ENCODE results near the gene ASPRV1.

The ASPRV1 gene

GRCh38 chr2:69973335-69973735 is 11.9 kb upstream of the ASPRV1 start:
- no peak for TF ChIP-seq CTCF (IDR thresholded peaks at IDR 0.05; ENCODE audit: extremely low read depth, insufficient read depth, missing control alignments)
- DNase-seq (ENCODE audit: low spot score), result no peak
- in situ Hi-C loops (cut with MboI; ENCODE audit: low pct_unique_long_range_greater_than_20kb, low sequenced_read_pairs, unreplicated experiment), result no loop called here

GRCh38 chr2:69972822-69973221 is 11.4 kb upstream of the ASPRV1 start:
- in situ Hi-C loops (cut with MboI; ENCODE audit: low pct_unique_long_range_greater_than_20kb, low sequenced_read_pairs, unreplicated experiment), result no loop called here
- no peak for DNase-seq (ENCODE audit: low spot score)
- no peak for TF ChIP-seq CTCF (IDR thresholded peaks at IDR 0.05; ENCODE audit: extremely low read depth, insufficient read depth, missing control alignments)

GRCh38 chr2:69969991-69970390 is 8.6 kb upstream of the ASPRV1 start:
- in situ Hi-C loops (cut with MboI; ENCODE audit: low pct_unique_long_range_greater_than_20kb, low sequenced_read_pairs, unreplicated experiment), result no loop called here
- DNase-seq (ENCODE audit: low spot score), result no peak
- TF ChIP-seq CTCF (IDR thresholded peaks at IDR 0.05; ENCODE audit: extremely low read depth, insufficient read depth, missing control alignments), result no peak

GRCh38 chr2:69969126-69969983 is 7.9 kb upstream of the ASPRV1 start:
- in situ Hi-C loops (cut with MboI; ENCODE audit: low pct_unique_long_range_greater_than_20kb, low sequenced_read_pairs, unreplicated experiment), result no loop called here
- no peak for DNase-seq (ENCODE audit: low spot score)
- TF ChIP-seq CTCF (IDR thresholded peaks at IDR 0.05; ENCODE audit: extremely low read depth, insufficient read depth, missing control alignments), result no peak

- in situ Hi-C loops (cut with MboI; ENCODE audit: low pct_unique_long_range_greater_than_20kb, low sequenced_read_pairs, unreplicated experiment), result no loop called here
- DNase-seq (ENCODE audit: low spot score), result no peak
- no peak for TF ChIP-seq CTCF (IDR thresholded peaks at IDR 0.05; ENCODE audit: extremely low read depth, insufficient read depth, missing control alignments)
Observed at GRCh38 chr2:69968609-69969008, 7.2 kb upstream of the ASPRV1 start.

GRCh38 chr2:69966496-69966895 is 5.1 kb upstream of the ASPRV1 start:
- in situ Hi-C loops (cut with MboI; ENCODE audit: low pct_unique_long_range_greater_than_20kb, low sequenced_read_pairs, unreplicated experiment), result no loop called here
- TF ChIP-seq CTCF (IDR thresholded peaks at IDR 0.05; ENCODE audit: extremely low read depth, insufficient read depth, missing control alignments), result no peak
- DNase-seq (ENCODE audit: low spot score), result no peak
